GM19099 (cell line): ENCODE measurements around the gene COPB2.

ENCODE experiments used
- POLR2A ChIP-seq: IDR thresholded peaks from 3 replicates; pipeline ENCODE4 v1.6.1; 2011; ENCODE audit warnings: low read depth; ENCODE audit not compliant: insufficient read length; ENCODE audit errors: extremely low read depth

COPB2 gene

DNA sequence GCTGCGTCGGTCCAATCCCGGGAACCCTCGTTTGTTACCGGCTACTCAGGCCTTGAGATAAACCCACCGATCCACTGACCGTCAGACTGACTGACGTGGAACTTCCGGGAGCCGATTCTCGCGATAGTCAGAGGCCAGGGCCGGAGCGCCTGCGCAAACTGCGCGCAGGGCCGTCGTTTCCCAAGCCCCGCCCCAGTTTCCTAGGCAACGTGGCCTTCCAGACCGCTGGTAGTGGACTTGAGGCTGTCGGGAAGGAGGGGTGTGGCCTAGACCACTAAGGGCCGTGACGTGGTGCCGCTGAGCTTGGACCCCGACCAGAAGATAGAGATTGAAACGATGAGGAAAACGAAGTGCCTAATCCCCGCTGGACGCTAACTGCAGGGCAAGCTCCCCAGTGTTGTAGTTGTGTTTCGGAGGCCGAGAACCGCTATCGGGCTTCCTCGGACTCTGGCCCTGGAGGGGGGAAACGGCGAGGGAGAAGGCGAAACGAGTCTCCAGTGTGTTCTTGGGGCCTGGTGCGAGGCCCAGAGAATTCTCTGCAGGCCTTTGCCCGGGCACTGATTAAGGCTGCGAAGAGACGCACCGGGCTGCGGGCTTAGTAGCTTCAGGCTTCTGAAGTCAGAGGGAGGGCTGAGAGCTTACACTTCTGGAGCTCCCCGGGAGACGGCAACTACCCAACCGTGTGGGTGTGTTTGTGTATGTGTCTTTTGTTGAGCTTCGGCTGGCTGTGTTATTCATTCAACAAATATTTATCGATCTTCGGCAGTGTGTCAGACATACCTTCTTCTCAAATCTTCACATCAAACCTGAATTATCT is at the start of gene COPB2:
COPB2 (minus strand) TSS at position 96 of the 817 bp plus-strand sequence. CDS start 97 bp downstream, outside the sequence.
- TF ChIP-seq POLR2A = peak; percentile 89

DNA sequence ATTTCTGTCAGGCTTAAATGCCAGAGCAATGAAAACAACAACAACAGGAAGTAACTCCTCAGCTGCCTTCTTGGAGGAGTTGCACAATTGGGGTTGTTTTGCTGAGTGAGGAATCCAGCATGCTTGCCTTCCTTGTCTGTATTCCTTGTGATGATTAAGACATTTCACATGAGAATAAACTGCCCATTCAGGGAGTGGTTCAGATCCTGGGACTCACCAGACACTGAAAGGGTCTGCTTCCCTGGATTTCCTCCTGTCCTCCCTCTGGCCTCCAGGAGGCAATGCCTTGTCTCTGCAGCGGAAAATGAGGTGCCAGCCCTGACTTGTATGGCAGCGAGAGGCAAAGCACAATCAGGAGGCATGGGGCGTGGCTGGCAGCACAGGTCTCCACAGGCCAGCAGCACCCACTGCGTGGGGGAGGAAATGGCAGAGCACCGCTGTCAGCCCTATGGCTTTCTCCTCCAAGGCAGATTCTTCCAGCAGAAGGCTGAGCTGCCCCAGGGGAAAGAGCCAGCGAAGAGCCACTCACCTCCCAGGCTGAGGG is 45.4 kb upstream of the COPB2 start:
- no peak for TF ChIP-seq POLR2A

DNA sequence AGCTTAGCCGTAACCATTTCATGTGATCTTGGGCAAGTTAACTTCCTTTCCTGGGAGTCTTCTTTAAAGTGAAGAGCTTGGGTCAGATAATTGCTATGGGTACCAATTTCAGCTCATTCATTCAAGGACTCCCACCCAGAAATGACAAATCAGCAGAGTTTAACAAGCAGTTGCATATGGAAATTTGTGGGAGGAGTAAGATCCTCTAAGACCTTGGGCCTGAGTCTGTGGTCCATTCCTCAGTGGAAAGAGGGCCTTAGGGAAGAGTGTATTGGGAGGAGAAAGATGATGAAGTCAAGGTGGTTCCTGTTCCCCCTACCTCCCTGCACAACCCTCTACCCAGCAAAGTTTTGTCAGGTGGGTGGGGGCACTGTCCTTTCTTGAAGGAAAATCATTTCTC is 44.8 kb upstream of the COPB2 start:
- no peak for TF ChIP-seq POLR2A

DNA sequence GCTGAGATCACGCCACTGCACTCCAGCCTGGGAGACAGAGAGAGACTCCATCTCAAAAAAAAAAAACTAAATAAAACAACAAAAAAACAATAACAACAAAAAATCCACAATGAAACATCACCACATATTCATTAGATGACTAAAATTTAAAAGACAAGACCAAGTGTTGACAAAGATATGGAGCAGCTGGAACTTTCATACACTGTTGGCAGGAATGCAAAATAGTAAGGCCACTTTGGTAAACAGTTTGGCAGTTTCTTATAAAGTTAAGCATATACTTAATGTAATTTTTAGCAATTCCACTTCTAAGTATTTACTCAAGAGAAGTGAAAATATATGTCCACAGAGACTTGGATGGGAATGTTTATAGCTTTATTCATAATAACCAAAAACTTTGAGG is 43.6 kb upstream of the COPB2 start:
- no peak for TF ChIP-seq POLR2A

DNA sequence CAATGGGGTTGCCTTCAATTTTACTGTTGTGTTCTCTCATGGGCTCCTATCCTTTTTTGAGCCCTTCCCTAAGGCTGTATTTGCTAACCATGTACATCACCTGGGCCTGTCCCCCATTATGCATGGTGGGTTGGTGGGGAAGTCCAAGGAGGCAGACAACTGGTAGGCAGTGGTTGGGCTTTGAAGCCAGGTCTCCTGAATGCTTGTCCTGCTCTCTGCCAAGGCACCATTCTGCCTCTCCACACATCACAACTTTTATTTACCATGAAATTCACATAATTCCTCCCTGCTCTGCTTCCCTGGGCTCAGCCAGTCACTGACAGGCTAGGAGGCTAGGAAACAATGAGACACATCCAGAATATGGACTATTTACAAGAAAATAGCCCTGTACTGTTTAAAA is 41.0 kb upstream of the COPB2 start:
- no peak for TF ChIP-seq POLR2A

DNA sequence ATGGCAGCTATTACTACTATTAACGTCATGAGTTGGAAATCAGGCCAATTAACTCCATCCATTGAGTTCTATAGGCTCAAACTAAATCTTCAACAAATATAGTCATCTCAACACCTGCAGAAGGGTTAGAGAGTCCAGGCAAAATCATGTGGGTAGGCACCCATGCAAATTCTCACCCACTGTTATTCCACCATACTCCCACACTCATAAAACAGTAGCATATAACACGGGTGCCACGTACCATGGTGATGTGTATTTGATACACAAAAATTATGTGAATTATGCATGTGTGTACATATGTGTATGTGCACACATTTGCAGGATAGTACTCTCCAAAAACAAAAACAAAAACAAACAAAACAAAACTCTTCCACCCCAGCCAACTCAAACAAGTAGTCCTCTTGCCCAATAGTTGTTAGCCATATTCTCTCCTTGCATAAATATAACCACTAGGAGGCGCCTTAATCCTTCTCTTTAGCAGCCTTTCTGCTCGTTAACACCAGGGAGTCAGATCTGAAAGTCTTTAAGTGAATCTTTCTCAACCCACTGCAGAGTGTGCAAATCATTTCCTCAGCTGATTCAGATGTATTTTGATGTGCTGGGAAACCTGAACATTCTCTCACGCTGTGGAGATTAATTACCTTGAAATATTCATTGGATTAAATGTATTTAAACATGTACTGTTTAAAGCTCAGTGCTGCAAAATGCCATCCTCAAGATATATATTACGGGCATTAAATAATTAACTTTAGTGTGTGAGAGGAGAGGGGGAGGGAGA is 38.0 kb upstream of the COPB2 start:
- no peak for TF ChIP-seq POLR2A

DNA sequence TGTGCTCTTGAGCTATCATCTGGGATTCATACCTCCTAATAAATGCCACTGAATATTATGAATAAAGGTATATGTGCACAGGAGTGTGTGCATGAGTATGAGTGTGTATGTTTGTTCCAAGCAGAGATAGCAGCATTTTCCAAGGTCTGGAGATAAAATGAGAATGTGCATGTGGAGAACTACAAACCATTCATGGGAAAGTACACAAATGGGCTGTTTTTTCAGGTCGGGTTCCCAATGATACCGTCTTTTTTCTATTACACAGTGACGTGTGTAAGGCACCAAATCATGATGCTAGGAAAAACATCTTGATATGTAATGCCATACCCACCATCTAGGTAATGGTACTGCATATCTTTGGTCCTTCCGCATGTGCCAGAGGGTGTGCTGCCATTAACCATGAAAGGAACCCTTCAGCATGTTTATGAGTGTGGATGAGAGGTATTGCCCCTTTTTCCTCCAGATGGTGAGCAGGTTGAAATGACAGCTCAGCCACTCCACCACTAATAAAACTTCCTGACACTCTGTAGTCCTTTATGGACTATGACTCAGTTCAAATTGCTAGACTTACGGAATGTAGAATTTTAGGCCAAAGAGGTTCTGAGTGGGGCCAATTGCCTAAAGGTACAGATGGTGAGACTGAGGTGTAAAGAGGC is 36.4 kb upstream of the COPB2 start:
- TF ChIP-seq POLR2A = no peak

DNA sequence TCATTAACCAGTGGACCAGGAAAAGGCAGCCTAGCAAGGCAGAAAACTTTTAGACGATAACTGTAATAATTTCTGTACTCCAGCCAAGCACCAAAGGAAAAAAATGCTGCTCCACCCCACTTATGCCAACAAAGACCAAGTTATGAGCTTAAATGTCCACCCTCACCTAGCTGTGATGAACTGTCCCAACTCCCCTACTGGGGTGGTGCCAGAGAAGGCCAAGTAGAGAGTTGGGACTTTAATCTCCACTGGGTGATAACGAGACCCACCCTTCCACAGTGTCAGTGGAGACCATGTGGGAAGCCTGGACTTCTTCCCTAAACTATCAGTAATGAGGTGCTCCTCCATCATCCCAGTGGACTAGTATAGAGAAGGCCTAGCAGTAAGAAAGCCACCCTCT is 33.8 kb upstream of the COPB2 start:
- TF ChIP-seq POLR2A = no peak

DNA sequence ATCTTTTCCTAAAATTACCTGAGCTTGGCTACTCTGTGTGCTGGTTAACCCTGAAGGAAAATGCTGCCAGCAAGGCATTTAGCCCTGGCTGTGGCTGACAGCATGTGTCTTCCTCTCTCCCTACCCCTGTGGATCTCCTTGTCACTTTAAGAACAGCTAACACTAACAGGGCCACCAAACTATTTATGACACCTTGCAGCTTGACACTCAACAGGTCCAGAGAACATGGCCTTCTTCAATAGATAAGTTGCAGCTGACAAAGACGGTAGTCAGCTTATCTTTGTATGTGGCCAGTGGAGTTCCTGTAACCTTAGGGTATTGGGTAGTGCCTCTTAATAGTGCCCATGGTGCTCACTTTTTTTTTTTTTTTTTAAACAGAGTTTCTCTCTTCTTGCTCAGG is 32.0 kb upstream of the COPB2 start:
- no peak for TF ChIP-seq POLR2A

DNA sequence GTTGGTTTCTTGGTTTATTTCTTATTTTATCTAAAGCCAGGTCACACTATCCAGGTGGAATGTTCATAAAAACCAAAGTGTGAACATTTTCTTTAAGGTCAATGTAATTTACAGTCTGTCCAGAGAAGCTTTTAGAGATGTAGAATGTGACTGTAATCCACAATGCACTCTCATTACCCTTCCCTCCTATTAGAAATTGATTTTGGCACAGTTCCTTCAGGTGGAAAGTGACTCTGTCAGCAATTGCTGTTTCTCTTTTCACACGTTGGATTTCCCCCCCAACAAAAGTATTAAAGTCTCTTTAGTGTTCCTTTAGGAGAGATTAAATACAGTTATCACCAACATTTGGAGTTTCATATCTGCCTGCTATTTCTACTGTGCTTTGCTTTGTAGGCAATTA is 31.6 kb upstream of the COPB2 start:
- no peak for TF ChIP-seq POLR2A

DNA sequence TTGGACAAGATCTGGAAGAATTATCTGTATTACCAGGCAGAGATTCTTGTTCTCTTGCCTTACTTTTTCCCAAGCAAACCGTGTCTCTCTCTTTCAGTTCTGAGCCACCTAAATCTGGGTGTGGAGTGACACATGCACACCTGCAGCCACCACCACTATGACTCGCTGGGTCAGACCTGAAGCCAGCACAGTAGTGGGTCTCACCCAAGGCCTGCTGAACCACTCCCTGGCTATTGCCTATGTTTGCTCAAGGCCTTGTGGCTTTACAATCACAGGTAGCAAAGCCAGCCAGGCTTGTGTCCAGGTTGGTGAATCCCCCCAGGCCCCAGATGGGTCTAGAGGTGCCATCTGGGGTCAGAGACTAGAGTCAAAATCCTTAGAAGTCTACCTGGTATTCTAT is 28.7 kb upstream of the COPB2 start:
- TF ChIP-seq POLR2A = no peak

DNA sequence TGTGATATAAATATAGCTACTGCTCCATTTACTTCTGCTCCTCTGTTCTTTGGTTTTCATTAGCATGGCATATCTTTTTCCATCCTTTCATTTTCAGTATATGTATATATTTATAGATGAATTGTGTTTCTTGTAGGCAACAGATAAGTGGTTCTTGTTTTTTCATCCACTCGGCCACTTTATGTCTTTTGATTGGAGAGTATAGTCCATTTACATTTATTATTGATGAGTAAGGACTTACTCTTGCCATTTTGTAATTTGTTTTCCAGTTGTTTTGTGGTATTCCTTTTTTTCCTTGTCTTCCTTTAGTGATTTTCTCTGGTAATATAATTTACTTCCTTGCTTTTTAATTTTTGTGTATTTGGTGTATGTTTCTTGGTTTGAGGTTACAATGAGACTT is 26.8 kb upstream of the COPB2 start:
- TF ChIP-seq POLR2A = no peak

DNA sequence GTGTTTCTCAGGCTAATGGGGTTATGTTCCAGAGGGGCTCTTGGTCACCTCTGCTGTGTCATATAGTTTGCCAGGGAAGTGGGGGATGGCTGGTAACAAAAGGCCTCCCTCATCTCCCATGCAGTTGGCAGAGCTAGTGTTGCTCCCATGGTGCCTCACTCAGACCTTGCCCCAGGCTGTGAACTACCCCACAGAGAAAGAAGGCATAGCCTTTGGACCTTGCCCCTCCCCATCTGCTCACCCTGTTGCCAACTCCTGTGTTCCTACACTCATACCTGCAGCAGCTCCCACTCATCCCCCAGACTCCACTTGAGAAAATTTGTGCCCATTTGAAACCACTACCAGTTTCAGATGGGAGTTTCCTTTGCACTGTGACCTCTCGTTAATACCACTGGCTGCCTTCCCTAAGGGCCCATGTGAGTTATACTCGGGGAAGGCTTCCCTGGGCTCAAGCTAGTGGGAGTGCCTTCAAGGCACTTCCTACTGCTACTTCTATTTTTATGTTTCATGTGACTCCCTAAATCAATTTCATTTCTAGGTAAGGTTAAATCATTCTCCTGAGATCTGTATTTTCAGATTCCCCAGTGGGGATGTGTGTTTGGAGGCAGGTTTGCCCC is 25.3 kb upstream of the COPB2 start:
- no peak for TF ChIP-seq POLR2A

DNA sequence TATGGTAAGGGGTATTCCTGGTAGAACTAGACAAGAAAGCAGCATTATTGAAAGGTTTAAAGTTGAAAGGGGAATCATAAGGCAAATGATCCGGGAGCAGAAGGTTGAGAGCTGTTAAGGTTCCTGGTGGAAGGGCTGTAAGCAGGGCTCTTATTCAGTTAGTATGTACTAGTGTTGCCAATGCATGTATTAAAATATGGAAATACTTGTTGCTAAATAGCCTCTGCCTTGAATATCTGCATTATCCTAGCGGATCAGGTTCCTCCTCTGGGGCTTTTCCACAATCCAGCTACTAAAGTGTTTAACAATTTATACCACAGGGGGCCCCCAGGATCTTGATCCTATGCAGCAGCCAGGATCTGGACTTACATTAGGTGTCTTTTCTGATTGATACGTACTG is 7.3 kb upstream of the COPB2 start:
- TF ChIP-seq POLR2A = no peak

DNA sequence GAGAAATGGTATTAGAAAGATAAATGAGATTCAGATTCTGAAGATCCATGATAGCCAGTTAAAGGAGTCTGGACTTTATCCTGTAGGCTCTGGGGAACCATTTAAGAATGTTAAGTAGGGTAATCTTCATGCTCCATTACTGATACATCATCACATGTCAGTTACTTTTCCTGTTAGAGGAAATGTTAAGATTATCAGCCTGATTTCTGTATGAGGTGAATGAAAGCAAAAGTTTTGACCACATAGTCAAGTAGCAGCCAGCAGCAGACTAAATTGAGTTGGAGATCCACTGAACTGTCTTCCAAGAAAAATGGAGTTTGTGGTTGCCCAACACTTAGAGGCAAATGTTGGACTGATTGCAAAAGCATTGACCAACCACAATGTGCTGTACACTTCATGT is 4.7 kb upstream of the COPB2 start:
- TF ChIP-seq POLR2A = no peak
